GM12878 (cell line): ENCODE results near the gene PSMG3. TPM values are rescaled to one million over a fixed set of nuclear protein-coding genes. Genes with fewer than 3 reads are reported as not detected.

Experiments
- ATAC-seq: fragments of 200-7000 bp; cut with Tn5 transposase; 3 replicates; pipeline ENCODE4 v1.9.1; 2020; ENCODE audit warnings: mild to moderate bottlenecking, moderate library complexity
- BruUV-seq: library from RNA; stranded (reverse); fragments of 400-500 nt; replicated peaks from 2 replicates; lab custom pipeline; 2021; lab: Mats Ljungman, UMichigan
- CTCF ChIA-PET: fragments of 300-600 bp; sonication (Branson Sonifier 250); formaldehyde crosslinking; extraction: SDS; loops from one replicate; lab custom pipeline; 2021; ENCODE audit warnings: inconsistent platforms; lab: Yijun Ruan, JAX
- POLR2A ChIA-PET: fragments of 350-600 bp; formaldehyde crosslinking; extraction: SDS; loops from one replicate; lab custom pipeline; 2021; ENCODE audit warnings: inconsistent platforms; lab: Charles Lee
- RAD21 ChIA-PET: fragments of 300-600 bp; sonication (Branson Sonifier 250); formaldehyde crosslinking; loops from one replicate; lab custom pipeline; 2023; ENCODE audit warnings: antibody characterized with exemption; ENCODE audit not compliant: unreplicated experiment; lab: Charles Lee
- SMC1A ChIA-PET: fragments of 300-600 bp; sonication (Branson Sonifier 250); formaldehyde crosslinking; loops from one replicate; lab custom pipeline; 2023; ENCODE audit not compliant: unreplicated experiment, uncharacterized antibody; lab: Charles Lee
- DNase-seq: peaks from one replicate; pipeline ENCODE4 v3.0.0-alpha.2; 2011; ENCODE audit warnings: low read depth, low spot score
- FAIRE-seq: peaks from 3 replicates; lab custom pipeline; 2011; peaks lifted over from hg19 to GRCh38; lab: Jason Lieb, UNC
- H2AFZ ChIP-seq: 2 replicates; pipeline ENCODE4 v1.6.0; 2011; ENCODE audit warnings: low read depth, low read length, control low read depth; ENCODE audit not compliant: control insufficient read depth
- H3K27ac ChIP-seq: 2 replicates; pipeline ENCODE4 v1.5.1; 2011; ENCODE audit warnings: control low read depth; ENCODE audit not compliant: control insufficient read depth, insufficient read depth
- H3K27me3 ChIP-seq, 2 experiments: replicated peaks in 1 of 2; 2 replicates each; pipeline versions ENCODE4 v1.6.0 to v1.6.1; 2011; ENCODE audit warnings: low read length in 1 of 2; ENCODE audit not compliant: control insufficient read depth in 2 of 2, insufficient read depth in 2 of 2
- H3K36me3 ChIP-seq, 2 experiments: 2 replicates each; pipeline ENCODE4 v1.5.1; 2011; ENCODE audit warnings: low read length in 1 of 2; ENCODE audit not compliant: control insufficient read depth in 2 of 2, insufficient read depth in 2 of 2
- H3K4me1 ChIP-seq: 2 replicates; pipeline ENCODE4 v1.6.1; 2011; ENCODE audit warnings: mild to moderate bottlenecking, low read length, moderate library complexity, mixed read lengths; ENCODE audit not compliant: control insufficient read depth, insufficient read depth
- H3K4me2 ChIP-seq: 2 replicates; pipeline ENCODE4 v1.6.0; 2011; ENCODE audit warnings: control low read depth; ENCODE audit not compliant: control insufficient read depth, insufficient read depth
- H3K4me3 ChIP-seq: fragments of 200-600 bp; sonication (generic); 2 replicates; pipeline ENCODE4 v1.5.1; 2016
- H3K79me2 ChIP-seq: 2 replicates; pipeline ENCODE4 v1.6.0; 2011; ENCODE audit warnings: low read length; ENCODE audit not compliant: control insufficient read depth, insufficient read depth
- H3K9ac ChIP-seq: 2 replicates; pipeline ENCODE4 v1.8.0; 2011; ENCODE audit warnings: low read length, control low read depth, mixed read lengths; ENCODE audit not compliant: control insufficient read depth, insufficient read depth
- H3K9me3 ChIP-seq: replicated peaks from 3 replicates; pipeline ENCODE4 v1.5.1; 2011; ENCODE audit warnings: mild to moderate bottlenecking, low read length; ENCODE audit not compliant: control insufficient read depth, insufficient read depth
- H4K20me1 ChIP-seq: 2 replicates; pipeline ENCODE4 v1.6.0; 2011; ENCODE audit not compliant: control insufficient read depth, insufficient read depth
- MEF2B ChIP-seq: fragments of 450-650 bp; IDR thresholded peaks from 2 replicates; pipeline ENCODE4 v1.6.1; 2018; ENCODE audit warnings: mild to moderate bottlenecking, moderate library complexity; ENCODE audit not compliant: partially characterized antibody, poor library complexity, severe bottlenecking
- PBX3 ChIP-seq: IDR thresholded peaks from 2 replicates; pipeline ENCODE4 v1.6.1; 2011; ENCODE audit warnings: mild to moderate bottlenecking, low read depth, low read length, moderate library complexity; ENCODE audit not compliant: insufficient replicate concordance
- PRDM15 ChIP-seq: fragments of 450-650 bp; formaldehyde crosslinking; IDR thresholded peaks from 2 replicates; pipeline ENCODE4 v1.4.0; 2020; ENCODE audit warnings: mild to moderate bottlenecking, moderate library complexity
- RFX5 ChIP-seq: IDR thresholded peaks from 2 replicates; pipeline ENCODE4 v1.6.1; 2011; ENCODE audit warnings: low read depth, low read length, improper control_type of control experiment
- SIX5 ChIP-seq: IDR thresholded peaks from 2 replicates; pipeline ENCODE4 v1.6.1; 2011; ENCODE audit warnings: mild to moderate bottlenecking, low read depth, low read length, moderate library complexity; ENCODE audit not compliant: severe bottlenecking
- SUZ12 ChIP-seq: fragments of 200-600 bp; sonication (generic); IDR thresholded peaks from one replicate; pipeline ENCODE4 v1.6.1; 2018; ENCODE audit warnings: antibody characterized with exemption, mild to moderate bottlenecking; ENCODE audit not compliant: unreplicated experiment
- WGBS: methylation state at CpG from one replicate; pipeline ENCODE4 v1.1.6; 2016; ENCODE audit warnings: low lambda C conversion rate; ENCODE audit not compliant: insufficient replicate concordance, insufficient coverage; ENCODE audit errors: missing lambda C conversion rate; 5-methylcytosine and 5-hydroxymethylcytosine counted together
- in situ Hi-C: fragments of 300-500 bp; cut with MboI; formaldehyde crosslinking; loops from 9 replicates; pipeline ENCODE4 v1.14.3; 2018; ENCODE audit warnings: mixed read lengths
- intact Hi-C: fragments of 100-400 bp; cut with micrococcal nuclease; formaldehyde crosslinking; loops from one replicate; pipeline ENCODE4 v1.14.2; 2022; ENCODE audit not compliant: unreplicated experiment
- polyA plus RNA-seq, 11 experiments: library from polyadenylated mRNA; depleted of rRNA in 4 of 11; unstranded in 6 of 11; stranded (reverse) in 5 of 11; fragments of >200 nt; fragmentation: Nextera tagmentation in 4 of 11; fragmentation: Illumina TruSeq in 1 of 11; extraction: Ambion mirVana in 4 of 11; extraction: Trizol in 1 of 11; gene quantifications; 1 replicate in 1 of 11; 2 replicates in 10 of 11; pipeline versions ENCODE4 v1.2.1 to v1.2.3, GENCODE V29; 2011 to 2016; ENCODE audit warnings: inconsistent platforms in 2 of 11, missing spikeins in 2 of 11, low read depth in 1 of 11
- total RNA-seq, 4 experiments: library from RNA; depleted of rRNA in 3 of 4; stranded (reverse); fragments of >200 nt in 3 of 4; fragmentation: Illumina TruSeq in 1 of 4; extraction: Trizol in 1 of 4; gene quantifications; 2 replicates each; pipeline versions ENCODE4 v1.2.1 to v1.2.3, GENCODE V29; 2013 to 2021

Gene PSMG3
- total and polyA plus RNA-seq, 10 of the 15 experiments (the other 5 are each of a cell fraction or from before 2014, with no cell fraction given), result 23.9 to 115 (median 60.6) TPM

- no peak for TF ChIP-seq PRDM15 (CRISPR knock-in tag)
- no peak for TF ChIP-seq SIX5
- TF ChIP-seq MEF2B, result no peak
- TF ChIP-seq SUZ12, result no peak
- no peak for TF ChIP-seq RFX5
- TF ChIP-seq PBX3, result no peak
- Histone ChIP-seq H3K27me3 (no peaks in the 10 kb centered on the region), H4K20me1 (peaks cover 7% of the 10 kb centered on the region; the same call in 1 of the 2 replicates), H3K4me2 (no peak overlapping the region), H3K9me3 (no peaks in the 10 kb centered on the region), H3K36me3 (peaks cover 3 to 19% of the 10 kb centered on the region in 2 experiments; a peak in 3 of 4 replicates), H3K4me3 (no peak overlapping the region), H3K9ac (no peak overlapping the region), H3K79me2 (peaks cover 37% of the 10 kb centered on the region), H3K4me1 (peaks cover 13% of the 10 kb centered on the region), H3K27ac (no peak overlapping the region), H2AFZ (no peak overlapping the region)
- ChIA-PET RAD21 (interaction anchor here (0.6 to 0.7 kb wide), 2 partner anchors 24 to 718 kb away, joined by 3 read pairs; no protein-coding TSS in a partner anchor), POLR2A (no interaction called here), SMC1A (no interaction called here), CTCF (no interaction called here)
- 67% methylated on average over 6 of the region's 7 CpGs for WGBS
- intact Hi-C loops, result no loop called here
- no peak for ATAC-seq
- no peak for FAIRE-seq
- no peak for DNase-seq
- in situ Hi-C loops, result no loop called here
- BruUV-seq, result no TSS peak
These were observed 33.4 kb downstream of the PSMG3 start for GRCh38 chr7:1536455-1536742.
